ENCODE data around the gene BRSK2.

- no peak for TF ChIP-seq CTCF (tag by site-specific recombination; IDR thresholded peaks at IDR 0.05)
- no peak for TF ChIP-seq ZBTB44 (tag by site-specific recombination; IDR thresholded peaks at IDR 0.05)
- no peak for TF ChIP-seq PRDM1 (tag by site-specific recombination; IDR thresholded peaks at IDR 0.05)
- no peak for TF ChIP-seq ZNF514 (tag by site-specific recombination; IDR thresholded peaks at IDR 0.05)
- no peak for TF ChIP-seq ZNF146 (tag by site-specific recombination; IDR thresholded peaks at IDR 0.05)
- no peak for TF ChIP-seq SCRT1 (tag by site-specific recombination; IDR thresholded peaks at IDR 0.05; ENCODE audit: borderline replicate concordance)
- no peak for TF ChIP-seq ZNF138 (tag by site-specific recombination; IDR thresholded peaks at IDR 0.05; ENCODE audit: borderline replicate concordance)
- TF ChIP-seq ZBTB6 (tag by site-specific recombination; IDR thresholded peaks at IDR 0.05), result no peak
- no peak for TF ChIP-seq ZNF792 (tag by site-specific recombination; IDR thresholded peaks at IDR 0.05)
- no peak for TF ChIP-seq ZNF791 (tag by site-specific recombination; IDR thresholded peaks at IDR 0.05)
Measured at GRCh38 chr11:1440496-1440895, 50.8 kb downstream of the BRSK2 start.

All from HEK293 (cell line).